HepG2 (cell line): ENCODE measurements around the gene GP9. TPM values are rescaled to one million over a fixed set of nuclear protein-coding genes. Genes with fewer than 3 reads are reported as not detected.

Source experiments
- BORCS8-MEF2B ChIP-seq: sonication (generic); formaldehyde crosslinking; IDR thresholded peaks from 2 replicates; pipeline ENCODE4 v1.8.0; 2022; ENCODE audit warnings: mild to moderate bottlenecking, missing genetic modification reagents
- CCDC6 ChIP-seq: sonication (generic); formaldehyde crosslinking; IDR thresholded peaks from 2 replicates; pipeline ENCODE4 v1.8.1; 2022; ENCODE audit warnings: mild to moderate bottlenecking, missing genetic modification reagents, moderate library complexity
- FOXC1 ChIP-seq: sonication (generic); formaldehyde crosslinking; IDR thresholded peaks from 2 replicates; pipeline ENCODE4 v1.8.0; 2022; ENCODE audit warnings: mild to moderate bottlenecking, missing genetic modification reagents, borderline replicate concordance
- GATAD1 ChIP-seq: IDR thresholded peaks from 2 replicates; pipeline ENCODE4 v1.6.1; 2016; ENCODE audit warnings: missing genetic modification reagents, missing compliant biosample characterization
- GATAD2A ChIP-seq: IDR thresholded peaks from 2 replicates; pipeline ENCODE4 v1.6.1; 2016
- HMG20B ChIP-seq: conservative IDR thresholded peaks from 2 replicates; pipeline ENCODE4 v1.6.1; 2016; ENCODE audit warnings: missing genetic modification reagents, missing compliant biosample characterization
- HNF4G ChIP-seq, 2 experiments: sonication (generic) in 1 of 2; formaldehyde crosslinking in 1 of 2; IDR thresholded peaks; 2 replicates each; pipeline versions ENCODE4 v1.4.0 to v1.6.1; 2011 to 2020; ENCODE audit warnings: borderline replicate concordance in 2 of 2, low read depth in 2 of 2, mild to moderate bottlenecking in 2 of 2, low read length in 1 of 2, missing genetic modification reagents in 1 of 2, moderate library complexity in 1 of 2
- HNRNPL ChIP-seq: fragments of 200-400 bp; formaldehyde crosslinking; IDR thresholded peaks from 2 replicates; pipeline ENCODE4 v1.6.1; 2017; ENCODE audit warnings: mild to moderate bottlenecking, low read depth, low read length
- HOXA3 ChIP-seq: sonication (generic); formaldehyde crosslinking; IDR thresholded peaks from 2 replicates; pipeline ENCODE4 v1.5.0; 2020; ENCODE audit warnings: missing genetic modification reagents
- KDM2A ChIP-seq: sonication (generic); formaldehyde crosslinking; IDR thresholded peaks from 2 replicates; pipeline ENCODE4 v1.4.0; 2020; ENCODE audit warnings: low read depth, missing genetic modification reagents, borderline replicate concordance
- NRL ChIP-seq: sonication (generic); formaldehyde crosslinking; IDR thresholded peaks from 2 replicates; pipeline ENCODE4 v1.5.0; 2020; ENCODE audit warnings: missing genetic modification reagents, mild to moderate bottlenecking, moderate library complexity, borderline replicate concordance
- PHF20 ChIP-seq: sonication (generic); formaldehyde crosslinking; IDR thresholded peaks from 2 replicates; pipeline ENCODE4 v1.5.0; 2020; ENCODE audit warnings: mild to moderate bottlenecking, missing genetic modification reagents
- RAD21 ChIP-seq: fragments of 450-650 bp; formaldehyde crosslinking; IDR thresholded peaks from 2 replicates; pipeline ENCODE4 v1.5.0; 2020; ENCODE audit warnings: mild to moderate bottlenecking
- SP4 ChIP-seq: sonication (generic); formaldehyde crosslinking; IDR thresholded peaks from 2 replicates; pipeline ENCODE4 v1.8.1; 2023; ENCODE audit warnings: mild to moderate bottlenecking, missing genetic modification reagents
- TAF1 ChIP-seq: sonication (generic); formaldehyde crosslinking; IDR thresholded peaks from 2 replicates; pipeline ENCODE4 v1.4.0; 2020; ENCODE audit warnings: missing genetic modification reagents
- TFDP2 ChIP-seq: sonication (generic); formaldehyde crosslinking; IDR thresholded peaks from 2 replicates; pipeline ENCODE4 v1.4.0; 2020; ENCODE audit warnings: missing genetic modification reagents
- ZBTB10 ChIP-seq: sonication (generic); formaldehyde crosslinking; IDR thresholded peaks from 2 replicates; pipeline ENCODE4 v1.4.0; 2020; ENCODE audit warnings: missing genetic modification reagents, borderline replicate concordance
- ZFX ChIP-seq: sonication (generic); formaldehyde crosslinking; IDR thresholded peaks from 2 replicates; pipeline ENCODE4 v1.4.0; 2020; ENCODE audit warnings: mild to moderate bottlenecking, low read depth, missing genetic modification reagents, moderate library complexity
- ZNF124 ChIP-seq: sonication (generic); formaldehyde crosslinking; IDR thresholded peaks from 2 replicates; pipeline ENCODE4 v1.4.0; 2020; ENCODE audit warnings: missing genetic modification reagents
- ZNF180 ChIP-seq: sonication (generic); formaldehyde crosslinking; IDR thresholded peaks from 2 replicates; pipeline ENCODE4 v1.4.0; 2020; ENCODE audit warnings: low read depth, missing genetic modification reagents, borderline replicate concordance
- ZNF256 ChIP-seq: sonication (generic); formaldehyde crosslinking; conservative IDR thresholded peaks from 2 replicates; pipeline ENCODE4 v1.4.0; 2020; ENCODE audit warnings: missing genetic modification reagents
- ZNF383 ChIP-seq: sonication (generic); formaldehyde crosslinking; IDR thresholded peaks from 2 replicates; pipeline ENCODE4 v1.4.0; 2020; ENCODE audit warnings: missing genetic modification reagents, mild to moderate bottlenecking, borderline replicate concordance
- ZNF468 ChIP-seq: sonication (generic); formaldehyde crosslinking; IDR thresholded peaks from 2 replicates; pipeline ENCODE4 v1.8.0; 2022; ENCODE audit warnings: mild to moderate bottlenecking, moderate library complexity, missing genetic modification reagents
- ZNF501 ChIP-seq: sonication (generic); formaldehyde crosslinking; IDR thresholded peaks from 2 replicates; pipeline ENCODE4 v1.5.1; 2020; ENCODE audit warnings: mild to moderate bottlenecking, moderate library complexity, missing genetic modification reagents
- ZNF644 ChIP-seq: IDR thresholded peaks from 2 replicates; pipeline ENCODE4 v1.6.1; 2016; ENCODE audit warnings: low read depth
- polyA plus RNA-seq, 8 experiments: library from polyadenylated mRNA; depleted of rRNA in 3 of 8; stranded (reverse) in 7 of 8; unstranded in 1 of 8; fragments of >200 nt; fragmentation: Illumina TruSeq in 4 of 8; extraction: Trizol in 4 of 8; gene quantifications; 2 replicates each; pipeline versions ENCODE4 v1.2.1 to v1.2.3, GENCODE V29; 2011 to 2016; ENCODE audit warnings: low read depth in 4 of 8, missing spikeins in 1 of 8, mixed read lengths in 1 of 8; ENCODE audit not compliant: insufficient read depth in 1 of 8
- total RNA-seq, 5 experiments: library from RNA; depleted of rRNA; stranded (reverse); fragments of >200 nt; fragmentation: Illumina TruSeq; extraction: Trizol; gene quantifications; 2 replicates each; pipeline ENCODE4 v1.2.3, GENCODE V29; 2016; ENCODE audit warnings: low read depth in 1 of 5
- TF ChIP-seq, protein P1 (sequence below), 2 experiments: fragments of 450-650 bp in 1 of 2; sonication (generic) in 1 of 2; formaldehyde crosslinking; IDR thresholded peaks; 2 replicates each; pipeline versions ENCODE4 v1.5.0 to v1.8.0; 2020 to 2022; ENCODE audit warnings: mild to moderate bottlenecking in 1 of 2, missing genetic modification reagents in 1 of 2

Gene GP9
- total and polyA plus RNA-seq, 2 of the 13 experiments (the other 11 are each of a cell fraction or from before 2014, with no cell fraction given): not detected

DNA sequence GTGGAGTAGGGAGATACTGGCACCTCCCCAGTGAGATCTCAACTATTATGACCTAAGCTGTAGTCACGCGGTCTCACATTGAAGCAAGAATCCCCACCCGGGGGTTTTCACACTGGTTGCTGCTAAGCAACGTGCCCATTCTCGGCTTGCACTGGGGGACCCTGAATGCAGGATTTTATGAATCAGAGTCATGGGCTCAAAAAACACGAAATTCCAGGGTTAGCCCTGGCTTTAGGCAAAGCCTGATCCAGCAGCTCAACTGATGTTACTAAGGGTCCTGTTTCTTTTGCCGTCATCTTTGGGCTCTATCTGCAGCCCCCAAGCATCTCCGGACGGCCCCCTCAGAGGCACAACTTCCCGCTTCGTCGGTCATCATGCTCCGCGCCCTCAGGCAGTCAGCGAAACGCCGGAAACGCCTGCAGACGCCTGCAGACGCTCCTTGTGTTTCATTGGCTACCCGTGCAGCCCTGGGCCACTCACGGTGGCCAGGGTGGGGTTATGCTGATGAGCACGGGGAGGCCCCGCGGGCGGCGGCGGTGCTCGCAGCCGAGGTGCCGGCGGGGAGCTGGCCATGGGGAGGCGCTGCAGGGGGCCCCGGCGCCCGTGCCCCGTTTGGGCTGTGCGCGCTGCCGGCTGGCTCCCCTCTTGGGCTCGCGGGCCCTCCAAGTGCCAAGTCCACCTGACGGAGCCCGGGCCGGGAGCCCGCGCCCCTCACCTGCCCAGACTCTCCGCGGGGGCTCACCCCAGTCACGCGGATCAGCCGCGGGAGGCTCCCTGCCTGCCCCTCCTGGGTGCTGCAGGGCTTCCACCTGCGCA is 33.6 kb upstream of the GP9 start (continued):
- TF ChIP-seq PHF20 (CRISPR knock-in tag): peak; percentile 40; the same call in 1 of the 2 replicates
- no peak for TF ChIP-seq ZNF468 (CRISPR knock-in tag)
- no peak for TF ChIP-seq TAF1 (CRISPR knock-in tag)
- no peak for TF ChIP-seq HNRNPL
- TF ChIP-seq GATAD2A: no peak
- 0 out of 2 replicates have a peak, but pooled peaks have one; percentile 20 for TF ChIP-seq ZFX (CRISPR knock-in tag)
- TF ChIP-seq NRL (CRISPR knock-in tag): no peak
- 0 out of 2 replicates have a peak, but pooled peaks have one; percentile 57 for TF ChIP-seq ZNF256 (CRISPR knock-in tag)
- peak; percentile 47; the same call in 1 of the 2 replicates for TF ChIP-seq KDM2A (CRISPR knock-in tag)
- TF ChIP-seq CCDC6 (CRISPR knock-in tag): 0 out of 2 replicates have a peak, but pooled peaks have one; percentile 27
- peak; percentile 39; the same call in 1 of the 2 replicates for TF ChIP-seq GATAD1 (CRISPR knock-in tag)
- TF ChIP-seq ZBTB10 (CRISPR knock-in tag): peak; percentile 48; the same call in 1 of the 2 replicates
- no peak for TF ChIP-seq ZNF644 (CRISPR knock-in tag)
- peak; percentile 61 for TF ChIP-seq TFDP2 (CRISPR knock-in tag)
- TF ChIP-seq SP4 (CRISPR knock-in tag): peak; percentile 61; the same call in 1 of the 2 replicates
- TF ChIP-seq HNF4G (IDR thresholded peaks at IDR 0.05; ENCODE audit: borderline replicate concordance, low read depth, low read length): no peak
- TF ChIP-seq HNF4G (CRISPR knock-in tag; IDR thresholded peaks at IDR 0.05; ENCODE audit: borderline replicate concordance, low read depth): no peak
- peak; percentile 51; the same call in 1 of the 2 replicates for TF ChIP-seq BORCS8-MEF2B (CRISPR knock-in tag)
- peak; percentile 59; the same call in 1 of the 2 replicates for TF ChIP-seq HOXA3 (CRISPR knock-in tag)
- TF ChIP-seq HMG20B: no peak
- peak; percentile 61 for TF ChIP-seq RAD21
- TF ChIP-seq ZNF501 (CRISPR knock-in tag): no peak
- TF ChIP-seq ZNF180 (CRISPR knock-in tag): no peak
- no peak for TF ChIP-seq FOXC1 (CRISPR knock-in tag)
- no peak for TF ChIP-seq ZNF124 (CRISPR knock-in tag)
- TF ChIP-seq ZNF383 (CRISPR knock-in tag): no peak
- TF ChIP-seq, protein P1, sequence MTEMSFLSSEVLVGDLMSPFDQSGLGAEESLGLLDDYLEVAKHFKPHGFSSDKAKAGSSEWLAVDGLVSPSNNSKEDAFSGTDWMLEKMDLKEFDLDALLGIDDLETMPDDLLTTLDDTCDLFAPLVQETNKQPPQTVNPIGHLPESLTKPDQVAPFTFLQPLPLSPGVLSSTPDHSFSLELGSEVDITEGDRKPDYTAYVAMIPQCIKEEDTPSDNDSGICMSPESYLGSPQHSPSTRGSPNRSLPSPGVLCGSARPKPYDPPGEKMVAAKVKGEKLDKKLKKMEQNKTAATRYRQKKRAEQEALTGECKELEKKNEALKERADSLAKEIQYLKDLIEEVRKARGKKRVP (CRISPR knock-in tag; IDR thresholded peaks at IDR 0.05): no peak
